Hippocampal formation (tissue), 2 donors: ENCODE data around the gene DAZL.

Experiments used
- DNase-seq, 2 donors: peaks; one replicate each; lab custom pipeline; 2025; lab: John Stamatoyannopoulos, UW

The DAZL gene

DNA sequence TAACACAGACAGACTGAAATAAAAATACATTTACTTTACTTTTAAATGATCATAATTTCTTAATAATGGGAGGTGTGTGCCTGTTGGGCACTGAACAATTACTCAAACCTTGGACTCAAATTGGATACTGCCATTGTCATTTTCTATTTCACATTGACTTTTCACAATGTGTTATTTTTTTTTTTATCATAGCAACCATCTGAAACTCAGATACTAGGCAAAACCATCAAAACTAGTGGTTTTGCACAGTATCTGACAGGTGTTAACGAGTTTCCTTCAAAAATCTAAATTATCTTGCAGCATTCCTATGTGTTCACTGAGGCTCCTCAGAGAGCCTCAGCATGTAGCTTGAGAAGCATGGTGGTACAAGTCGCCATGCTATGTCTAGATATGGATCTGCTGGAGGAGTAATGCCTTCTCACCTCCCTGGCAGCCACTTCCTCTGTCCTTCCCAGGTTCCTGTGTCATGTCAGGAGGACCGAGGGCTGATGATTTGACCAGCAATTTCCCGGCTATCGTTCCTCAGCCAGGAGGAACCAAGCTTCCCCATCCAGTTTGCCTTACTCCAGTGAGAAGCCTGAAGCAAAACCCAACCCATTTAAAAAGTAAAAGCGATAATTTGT lies 61.9 kb downstream of the DAZL start:
- DNase-seq: no peak

DNA sequence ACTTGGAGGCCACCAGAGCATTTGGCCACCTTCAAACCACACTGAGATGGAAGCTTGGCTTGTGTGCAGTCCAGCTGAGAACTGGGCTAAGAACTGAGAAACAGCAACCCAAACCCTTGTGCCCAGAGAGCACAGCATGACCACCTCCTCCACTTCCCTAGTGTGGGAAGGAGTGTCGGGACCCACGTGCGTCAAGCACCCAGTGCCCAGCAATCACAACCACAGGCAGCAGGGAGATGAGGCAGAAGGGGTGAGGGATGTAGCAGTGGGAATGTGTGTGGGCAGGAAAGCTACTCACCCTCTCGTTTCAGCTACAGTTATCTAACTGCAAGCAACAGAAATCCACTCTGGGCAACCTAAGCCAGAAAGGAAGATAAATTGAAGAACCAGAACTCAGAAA lies 66.7 kb downstream of the DAZL start:
- DNase-seq: no peak

DNA sequence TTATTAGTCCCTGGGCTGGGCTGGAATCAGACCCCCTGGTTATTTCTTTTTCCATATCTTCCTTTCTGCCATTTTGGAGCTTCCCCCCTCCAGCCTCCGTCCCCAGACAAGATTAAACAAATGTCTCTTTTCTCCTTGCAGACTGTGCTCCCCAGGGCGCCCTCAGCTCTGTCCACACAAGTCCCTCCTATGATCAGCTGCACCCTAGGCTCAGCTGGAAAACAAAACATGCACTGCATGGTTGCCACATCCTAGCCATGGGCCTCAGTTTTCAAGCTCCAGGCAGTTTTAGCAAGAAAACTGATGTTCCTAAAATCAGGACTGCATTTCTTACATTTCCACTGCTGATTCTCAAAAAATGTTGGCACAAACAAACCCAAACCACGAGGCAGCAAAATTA lies 68.2 kb downstream of the DAZL start:
- no peak for DNase-seq
